Embryonic facial prominence (tissue), 1 donor: ENCODE data around the gene APCDD1L.
"Not testable (repeated sequence)": the region's sequence is repeated elsewhere in the genome, so short reads cannot be mapped to it uniquely, and the experiment has no call there.

ENCODE experiments used
- DNase-seq: peaks from one replicate; pipeline ENCODE4 v3.0.0-alpha.2; 2016; ENCODE audit errors: extremely low spot score

APCDD1L gene

GRCh38 chr20:58440021-58440767, 75.0 kb downstream of the APCDD1L start:
- DNase-seq: no peak

- no peak for DNase-seq
Observed at GRCh38 chr20:58438970-58439808, 76.0 kb downstream of the APCDD1L start.

- no peak for DNase-seq
Observed at GRCh38 chr20:58436868-58437645, 78.1 kb downstream of the APCDD1L start.

GRCh38 chr20:58435237-58435636, 80.0 kb downstream of the APCDD1L start:
- no peak for DNase-seq

GRCh38 chr20:58434326-58434725, 80.9 kb downstream of the APCDD1L start:
- no peak for DNase-seq

GRCh38 chr20:58433759-58434158, 81.4 kb downstream of the APCDD1L start:
- no peak for DNase-seq

GRCh38 chr20:58433029-58433647, 82.1 kb downstream of the APCDD1L start:
- DNase-seq: no peak

- no peak for DNase-seq
Observed at GRCh38 chr20:58432186-58432954, 82.8 kb downstream of the APCDD1L start.

- DNase-seq: no peak
Observed at GRCh38 chr20:58431134-58431533, 84.1 kb downstream of the APCDD1L start.

- no peak for DNase-seq
Observed at GRCh38 chr20:58429303-58429702, 85.9 kb downstream of the APCDD1L start.

GRCh38 chr20:58428364-58428763, 86.8 kb downstream of the APCDD1L start:
- DNase-seq: no peak

GRCh38 chr20:58427571-58427970, 87.6 kb downstream of the APCDD1L start:
- DNase-seq: not testable (repeated sequence)

- no peak for DNase-seq
Observed at GRCh38 chr20:58424218-58424969, 90.8 kb downstream of the APCDD1L start.

- DNase-seq: no peak
Observed at GRCh38 chr20:58421497-58421850, 93.7 kb downstream of the APCDD1L start.

- no peak for DNase-seq
Observed at GRCh38 chr20:58420798-58421496, 94.3 kb downstream of the APCDD1L start.

GRCh38 chr20:58418949-58419748, 96.0 kb downstream of the APCDD1L start:
- DNase-seq: no peak

- DNase-seq: no peak
Observed at GRCh38 chr20:58417438-58417837, 97.8 kb downstream of the APCDD1L start.

- no peak for DNase-seq
Observed at GRCh38 chr20:58416835-58417234, 98.4 kb downstream of the APCDD1L start.

- no peak for DNase-seq
Observed at GRCh38 chr20:58416057-58416456, 99.1 kb downstream of the APCDD1L start.
